HEK293 (cell line): ENCODE data around the gene FRMD4A.

Experiments
- CTCF ChIA-PET: fragments of 350-600 bp; formaldehyde crosslinking; extraction: SDS; loops from one replicate; lab custom pipeline; 2021; ENCODE audit warnings: antibody characterized with exemption; lab: Yijun Ruan, JAX
- POLR2A ChIA-PET: fragments of 300-600 bp; formaldehyde crosslinking; extraction: SDS; loops from one replicate; lab custom pipeline; 2020; ENCODE audit warnings: antibody characterized with exemption, inconsistent platforms; lab: Yijun Ruan, JAX
- H3K27ac ChIP-seq: fragments of 200-500 bp; sonication (Bioruptor generic); 2 replicates; pipeline ENCODE4 v1.5.1; 2014; ENCODE audit warnings: low read depth, low read length, control low read depth, inconsistent platforms; ENCODE audit errors: extremely low read depth
- H3K36me3 ChIP-seq, 2 experiments: fragments of 200-500 bp in 1 of 2; sonication (Bioruptor generic) in 1 of 2; 1 replicate in 1 of 2; 2 replicates in 1 of 2; pipeline ENCODE4 v1.5.1; 2014 to 2017; ENCODE audit warnings: inconsistent platforms in 2 of 2, low read length in 2 of 2; ENCODE audit not compliant: control insufficient read depth in 2 of 2, insufficient read depth in 1 of 2
- H3K4me1 ChIP-seq: fragments of 200-500 bp; sonication (Bioruptor generic); 2 replicates; pipeline ENCODE4 v1.5.1; 2014; ENCODE audit warnings: mild to moderate bottlenecking, low read length, inconsistent platforms; ENCODE audit not compliant: control insufficient read depth, insufficient read depth
- H3K4me3 ChIP-seq: 2 replicates; pipeline ENCODE4 v1.5.1; 2011; ENCODE audit warnings: low read depth, mild to moderate bottlenecking, control low read depth, low read length, moderate library complexity
- H3K9me3 ChIP-seq: fragments of 200-500 bp; sonication (Bioruptor generic); 2 replicates; pipeline ENCODE4 v1.5.1; 2014; ENCODE audit warnings: low read depth, low read length, inconsistent platforms; ENCODE audit not compliant: control insufficient read depth, insufficient read depth
- AEBP2 ChIP-seq: fragments of 450-650 bp; formaldehyde crosslinking; IDR thresholded peaks from 2 replicates; pipeline ENCODE4 v1.5.1; 2016; ENCODE audit warnings: missing biosample characterization, missing genetic modification characterization, borderline replicate concordance
- EGR2 ChIP-seq: fragments of 450-650 bp; formaldehyde crosslinking; IDR thresholded peaks from 2 replicates; pipeline ENCODE4 v1.5.1; 2016; ENCODE audit warnings: low read depth, missing biosample characterization, missing genetic modification characterization
- HOXA7 ChIP-seq: sonication (generic); formaldehyde crosslinking; IDR thresholded peaks from 2 replicates; pipeline ENCODE4 v1.8.1; 2022; ENCODE audit warnings: missing genetic modification reagents, borderline replicate concordance
- MYNN ChIP-seq: fragments of 450-650 bp; formaldehyde crosslinking; IDR thresholded peaks from 2 replicates; pipeline ENCODE4 v1.5.1; 2016; ENCODE audit warnings: missing biosample characterization, missing genetic modification characterization, borderline replicate concordance
- OSR2 ChIP-seq: fragments of 450-650 bp; formaldehyde crosslinking; IDR thresholded peaks from 2 replicates; pipeline ENCODE4 v1.5.1; 2016; ENCODE audit warnings: missing biosample characterization, missing genetic modification characterization
- PRDM10 ChIP-seq: fragments of 450-650 bp; formaldehyde crosslinking; IDR thresholded peaks from 2 replicates; pipeline ENCODE4 v1.5.1; 2016; ENCODE audit warnings: missing biosample characterization, missing genetic modification characterization
- ZBTB17 ChIP-seq: fragments of 450-650 bp; formaldehyde crosslinking; IDR thresholded peaks from 2 replicates; pipeline ENCODE4 v1.5.1; 2016; ENCODE audit warnings: missing biosample characterization, missing genetic modification characterization
- ZBTB7A ChIP-seq: fragments of 450-650 bp; formaldehyde crosslinking; IDR thresholded peaks from 2 replicates; pipeline ENCODE4 v1.5.1; 2016; ENCODE audit warnings: low read depth, missing biosample characterization, missing genetic modification characterization
- ZFP37 ChIP-seq: fragments of 450-650 bp; formaldehyde crosslinking; IDR thresholded peaks from 2 replicates; pipeline ENCODE4 v1.5.1; 2016; ENCODE audit warnings: missing biosample characterization, missing genetic modification characterization
- ZNF140 ChIP-seq: fragments of 450-650 bp; formaldehyde crosslinking; IDR thresholded peaks from 2 replicates; pipeline ENCODE4 v1.5.1; 2016; ENCODE audit warnings: missing biosample characterization, missing genetic modification characterization
- ZNF169 ChIP-seq: fragments of 450-650 bp; formaldehyde crosslinking; IDR thresholded peaks from 2 replicates; pipeline ENCODE4 v1.5.1; 2016; ENCODE audit warnings: missing biosample characterization, missing genetic modification characterization
- ZNF416 ChIP-seq: fragments of 450-650 bp; formaldehyde crosslinking; IDR thresholded peaks from 2 replicates; pipeline ENCODE4 v1.5.1; 2016; ENCODE audit warnings: missing biosample characterization, missing genetic modification characterization
- ZNF624 ChIP-seq: fragments of 450-650 bp; formaldehyde crosslinking; IDR thresholded peaks from 2 replicates; pipeline ENCODE4 v1.5.1; 2017; ENCODE audit warnings: missing biosample characterization, missing genetic modification characterization
- ZNF654 ChIP-seq: fragments of 450-650 bp; formaldehyde crosslinking; IDR thresholded peaks from 2 replicates; pipeline ENCODE4 v1.5.1; 2016; ENCODE audit warnings: low read depth, missing biosample characterization, missing genetic modification characterization
- ZNF776 ChIP-seq: fragments of 450-650 bp; formaldehyde crosslinking; IDR thresholded peaks from 2 replicates; pipeline ENCODE4 v1.5.0; 2017; ENCODE audit warnings: missing biosample characterization, missing genetic modification characterization, borderline replicate concordance
- ZSCAN4 ChIP-seq: fragments of 450-650 bp; formaldehyde crosslinking; IDR thresholded peaks from 2 replicates; pipeline ENCODE4 v1.5.1; 2017; ENCODE audit warnings: missing biosample characterization, missing genetic modification characterization
- TF ChIP-seq, protein P1 (sequence below): fragments of 450-650 bp; formaldehyde crosslinking; IDR thresholded peaks from 2 replicates; pipeline ENCODE4 v1.5.1; 2016; ENCODE audit warnings: missing biosample characterization, missing genetic modification characterization
- TF ChIP-seq, protein P2 (sequence below): fragments of 450-650 bp; formaldehyde crosslinking; IDR thresholded peaks from 2 replicates; pipeline ENCODE4 v1.5.1; 2017; ENCODE audit warnings: missing biosample characterization, mild to moderate bottlenecking, missing genetic modification characterization, moderate library complexity

The FRMD4A gene

GRCh38 chr10:14066106-14066505, 264.6 kb downstream of the FRMD4A start:
- ChIA-PET POLR2A (no interaction called here), CTCF (interaction anchor here (0.6 kb wide), 2 partner anchors 452 to 499 kb away, joined by 3 to 5 read pairs; no protein-coding TSS in a partner anchor)
- Histone ChIP-seq H3K9me3 (no peaks in the 10 kb centered on the region), H3K4me1 (no peaks in the 10 kb centered on the region), H3K27ac (no peak overlapping the region), H3K36me3 (no peaks in the 10 kb centered on the region), H3K4me3 (no peak overlapping the region)
- TF ChIP-seq ZFP37 (tag by site-specific recombination) (no peak), AEBP2 (tag by site-specific recombination) (no peak), ZNF654 (tag by site-specific recombination) (no peak)

- CTCF ChIA-PET = interaction anchor here (0.6 to 1.2 kb wide), 4 partner anchors 12 to 368 kb away, joined by 3 to 5 read pairs (median 4); no protein-coding TSS in a partner anchor
- H3K4me1 ChIP-seq = no peaks in the 10 kb centered on the region
- POLR2A ChIA-PET = no interaction called here
- no peaks in the 10 kb centered on the region for H3K9me3 ChIP-seq
- H3K27ac ChIP-seq = no peak overlapping the region
- H3K4me3 ChIP-seq = no peak overlapping the region
- TF ChIP-seq ZNF776 (tag by site-specific recombination) = no peak
- no peak for TF ChIP-seq ZBTB17 (tag by site-specific recombination)
- TF ChIP-seq EGR2 (tag by site-specific recombination) = no peak
- no peak for TF ChIP-seq ZNF169 (tag by site-specific recombination)
- TF ChIP-seq ZNF416 (tag by site-specific recombination) = no peak
- no peaks in the 10 kb centered on the region for H3K36me3 ChIP-seq
Measured at GRCh38 chr10:14063531-14064285, 267.0 kb downstream of the FRMD4A start.

- H3K36me3 ChIP-seq = no peaks in the 10 kb centered on the region
- no peaks in the 10 kb centered on the region for H3K9me3 ChIP-seq
- CTCF ChIA-PET = interaction anchor here (0.6 to 1.5 kb wide), 3 partner anchors 11 to 112 kb away, joined by 3 to 5 read pairs (median 5); no protein-coding TSS in a partner anchor
- POLR2A ChIA-PET = no interaction called here
- no peak overlapping the region for H3K27ac ChIP-seq
- TF ChIP-seq HOXA7 (CRISPR knock-in tag) = no peak
- TF ChIP-seq ZBTB7A (tag by site-specific recombination) = no peak
- TF ChIP-seq PRDM10 (tag by site-specific recombination) = no peak
- no peak for TF ChIP-seq ZSCAN4 (tag by site-specific recombination)
- no peak for TF ChIP-seq MYNN (tag by site-specific recombination)
- TF ChIP-seq ZNF140 (tag by site-specific recombination) = no peak
- TF ChIP-seq, protein P1, sequence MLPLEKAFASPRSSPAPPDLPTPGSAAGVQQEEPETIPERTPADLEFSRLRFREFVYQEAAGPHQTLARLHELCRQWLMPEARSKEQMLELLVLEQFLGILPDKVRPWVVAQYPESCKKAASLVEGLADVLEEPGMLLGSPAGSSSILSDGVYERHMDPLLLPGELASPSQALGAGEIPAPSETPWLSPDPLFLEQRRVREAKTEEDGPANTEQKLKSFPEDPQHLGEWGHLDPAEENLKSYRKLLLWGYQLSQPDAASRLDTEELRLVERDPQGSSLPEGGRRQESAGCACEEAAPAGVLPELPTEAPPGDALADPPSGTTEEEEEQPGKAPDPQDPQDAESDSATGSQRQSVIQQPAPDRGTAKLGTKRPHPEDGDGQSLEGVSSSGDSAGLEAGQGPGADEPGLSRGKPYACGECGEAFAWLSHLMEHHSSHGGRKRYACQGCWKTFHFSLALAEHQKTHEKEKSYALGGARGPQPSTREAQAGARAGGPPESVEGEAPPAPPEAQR (tag by site-specific recombination) = no peak
- TF ChIP-seq OSR2 (tag by site-specific recombination) = no peak
- TF ChIP-seq, protein P2, sequence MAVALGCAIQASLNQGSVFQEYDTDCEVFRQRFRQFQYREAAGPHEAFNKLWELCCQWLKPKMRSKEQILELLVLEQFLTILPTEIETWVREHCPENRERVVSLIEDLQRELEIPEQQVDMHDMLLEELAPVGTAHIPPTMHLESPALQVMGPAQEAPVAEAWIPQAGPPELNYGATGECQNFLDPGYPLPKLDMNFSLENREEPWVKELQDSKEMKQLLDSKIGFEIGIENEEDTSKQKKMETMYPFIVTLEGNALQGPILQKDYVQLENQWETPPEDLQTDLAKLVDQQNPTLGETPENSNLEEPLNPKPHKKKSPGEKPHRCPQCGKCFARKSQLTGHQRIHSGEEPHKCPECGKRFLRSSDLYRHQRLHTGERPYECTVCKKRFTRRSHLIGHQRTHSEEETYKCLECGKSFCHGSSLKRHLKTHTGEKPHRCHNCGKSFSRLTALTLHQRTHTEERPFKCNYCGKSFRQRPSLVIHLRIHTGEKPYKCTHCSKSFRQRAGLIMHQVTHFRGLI (tag by site-specific recombination) = no peak
- no peak for TF ChIP-seq ZNF624 (tag by site-specific recombination)
- no peak overlapping the region for H3K4me3 ChIP-seq
- H3K4me1 ChIP-seq = no peaks in the 10 kb centered on the region
Measured at GRCh38 chr10:14062528-14063260, 268.0 kb downstream of the FRMD4A start.
